OCI-LY3 (cell line): ENCODE measurements around the gene ADCY9.

ENCODE experiments used
- EZH2phosphoT487 ChIP-seq: fragments of 200-600 bp; shearing (Covaris generic); IDR thresholded peaks from 2 replicates; pipeline ENCODE4 v1.6.1; 2018; ENCODE audit warnings: antibody characterized with exemption, mixed run types, low read depth
- TF ChIP-seq, protein P1 (sequence below): fragments of 200-600, 300-600 bp; sonication (generic); IDR thresholded peaks from 2 replicates; pipeline ENCODE4 v1.5.1; 2014; ENCODE audit warnings: antibody characterized with exemption, low read length, low read depth

DNA sequence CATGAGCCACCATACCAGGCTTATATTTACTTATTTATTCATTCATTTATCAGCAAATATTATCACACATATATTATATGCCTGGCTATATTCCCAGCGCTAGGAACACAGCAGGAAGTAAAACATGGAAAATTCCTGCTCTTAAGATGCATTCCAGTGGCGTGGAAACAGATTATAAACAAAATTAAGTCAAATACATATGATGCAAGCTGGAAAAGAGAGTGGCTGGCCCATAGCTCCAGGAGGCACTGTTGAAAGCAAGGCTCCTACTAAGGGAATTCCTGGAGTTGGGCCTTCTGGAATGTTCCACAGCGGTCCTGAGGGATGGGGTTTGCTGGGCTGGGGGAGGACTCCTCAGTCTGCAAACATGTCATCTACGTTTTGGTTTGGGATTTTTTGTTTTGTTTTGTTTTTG lies 18.4 kb downstream of the ADCY9 start:
- TF ChIP-seq, protein P1, sequence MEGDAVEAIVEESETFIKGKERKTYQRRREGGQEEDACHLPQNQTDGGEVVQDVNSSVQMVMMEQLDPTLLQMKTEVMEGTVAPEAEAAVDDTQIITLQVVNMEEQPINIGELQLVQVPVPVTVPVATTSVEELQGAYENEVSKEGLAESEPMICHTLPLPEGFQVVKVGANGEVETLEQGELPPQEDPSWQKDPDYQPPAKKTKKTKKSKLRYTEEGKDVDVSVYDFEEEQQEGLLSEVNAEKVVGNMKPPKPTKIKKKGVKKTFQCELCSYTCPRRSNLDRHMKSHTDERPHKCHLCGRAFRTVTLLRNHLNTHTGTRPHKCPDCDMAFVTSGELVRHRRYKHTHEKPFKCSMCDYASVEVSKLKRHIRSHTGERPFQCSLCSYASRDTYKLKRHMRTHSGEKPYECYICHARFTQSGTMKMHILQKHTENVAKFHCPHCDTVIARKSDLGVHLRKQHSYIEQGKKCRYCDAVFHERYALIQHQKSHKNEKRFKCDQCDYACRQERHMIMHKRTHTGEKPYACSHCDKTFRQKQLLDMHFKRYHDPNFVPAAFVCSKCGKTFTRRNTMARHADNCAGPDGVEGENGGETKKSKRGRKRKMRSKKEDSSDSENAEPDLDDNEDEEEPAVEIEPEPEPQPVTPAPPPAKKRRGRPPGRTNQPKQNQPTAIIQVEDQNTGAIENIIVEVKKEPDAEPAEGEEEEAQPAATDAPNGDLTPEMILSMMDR = no peak
- TF ChIP-seq EZH2phosphoT487 = no peak
